ENCODE results near the gene TEC. TPM values are rescaled to one million over a fixed set of nuclear protein-coding genes. Genes with fewer than 3 reads are reported as not detected.
A peak's percentile ranks its signal among the peaks of the same experiment; 100 is the strongest.

The TEC gene
- total and polyA plus RNA-seq, 12 donors, result 1.4 to 8.0 (median 4.7) TPM

DNA sequence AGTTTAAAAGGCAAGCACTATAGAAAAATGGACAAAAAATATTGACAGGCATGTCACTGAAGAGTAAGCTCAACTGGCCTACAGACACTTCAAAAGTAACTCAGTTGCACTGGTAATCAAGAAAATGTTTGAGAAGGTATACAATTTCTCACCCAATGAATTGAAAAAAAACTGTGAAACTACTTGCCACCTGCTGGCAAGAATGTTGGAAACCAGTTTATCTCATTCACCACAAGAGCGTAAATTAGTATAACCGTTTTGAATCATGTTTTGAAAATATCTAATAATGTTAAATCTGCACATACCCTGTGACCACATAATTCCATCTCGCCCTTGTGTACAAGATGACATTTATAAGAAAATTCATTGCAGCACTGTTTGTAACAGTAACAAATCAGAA, 167.3 kb downstream of the TEC start:
- Histone ChIP-seq H3K27ac (no peak overlapping the region), H3K36me3 (replicated peaks in 1 of 2) (no peaks in the 10 kb centered on the region), H3K27me3 (no peaks in the 10 kb centered on the region), H3K4me1 (replicated peaks in 1 of 2) (no peaks in the 10 kb centered on the region), H3K9me3 (replicated peaks in 1 of 3) (no peaks in the 10 kb centered on the region), H3K4me3 (no peak overlapping the region)
- intact Hi-C loops (cut with DNase I), result no loop called here
- no peak for DNase-seq
- 87 to 91% (median 90%) methylated on average over 3 of the region's 3 CpGs for WGBS, 4 donors
- TF ChIP-seq, protein P1, sequence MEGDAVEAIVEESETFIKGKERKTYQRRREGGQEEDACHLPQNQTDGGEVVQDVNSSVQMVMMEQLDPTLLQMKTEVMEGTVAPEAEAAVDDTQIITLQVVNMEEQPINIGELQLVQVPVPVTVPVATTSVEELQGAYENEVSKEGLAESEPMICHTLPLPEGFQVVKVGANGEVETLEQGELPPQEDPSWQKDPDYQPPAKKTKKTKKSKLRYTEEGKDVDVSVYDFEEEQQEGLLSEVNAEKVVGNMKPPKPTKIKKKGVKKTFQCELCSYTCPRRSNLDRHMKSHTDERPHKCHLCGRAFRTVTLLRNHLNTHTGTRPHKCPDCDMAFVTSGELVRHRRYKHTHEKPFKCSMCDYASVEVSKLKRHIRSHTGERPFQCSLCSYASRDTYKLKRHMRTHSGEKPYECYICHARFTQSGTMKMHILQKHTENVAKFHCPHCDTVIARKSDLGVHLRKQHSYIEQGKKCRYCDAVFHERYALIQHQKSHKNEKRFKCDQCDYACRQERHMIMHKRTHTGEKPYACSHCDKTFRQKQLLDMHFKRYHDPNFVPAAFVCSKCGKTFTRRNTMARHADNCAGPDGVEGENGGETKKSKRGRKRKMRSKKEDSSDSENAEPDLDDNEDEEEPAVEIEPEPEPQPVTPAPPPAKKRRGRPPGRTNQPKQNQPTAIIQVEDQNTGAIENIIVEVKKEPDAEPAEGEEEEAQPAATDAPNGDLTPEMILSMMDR (IDR thresholded peaks at IDR 0.05), result no peak
- no peak for TF ChIP-seq POLR2A (IDR thresholded peaks at IDR 0.05)

DNA sequence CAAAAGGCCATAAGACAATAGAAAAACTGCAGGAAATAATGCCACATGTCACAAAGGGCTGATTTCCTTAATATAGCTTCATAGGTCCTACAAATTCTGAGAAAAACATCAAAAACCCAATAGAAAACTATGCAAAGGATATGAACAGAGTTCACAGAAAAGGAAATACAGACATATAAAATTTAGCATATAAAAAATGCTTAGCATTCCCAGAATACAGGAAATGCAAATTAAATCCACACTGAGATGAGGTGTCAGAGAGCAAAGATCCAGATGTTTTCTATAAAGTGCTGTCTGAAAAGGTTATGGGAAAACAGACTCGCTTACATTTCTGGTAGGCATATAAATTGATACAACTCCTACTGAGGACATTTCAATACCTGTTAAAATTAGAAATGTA, 169.4 kb downstream of the TEC start:
- Histone ChIP-seq H3K36me3 (replicated peaks in 1 of 2) (no peaks in the 10 kb centered on the region), H3K4me1 (replicated peaks in 1 of 2) (no peaks in the 10 kb centered on the region), H3K9me3 (replicated peaks in 1 of 3) (no peaks in the 10 kb centered on the region), H3K4me3 (no peak overlapping the region), H3K27me3 (no peaks in the 10 kb centered on the region), H3K27ac (no peak overlapping the region)
- no peak for DNase-seq
- WGBS, 4 donors, result 65 to 82% (median 77%) methylated on average over 1 of the region's 1 CpG
- intact Hi-C loops (cut with DNase I), result no loop called here
- no peak for TF ChIP-seq POLR2A (IDR thresholded peaks at IDR 0.05)
- TF ChIP-seq, protein P1 (IDR thresholded peaks at IDR 0.05), result no peak

DNA sequence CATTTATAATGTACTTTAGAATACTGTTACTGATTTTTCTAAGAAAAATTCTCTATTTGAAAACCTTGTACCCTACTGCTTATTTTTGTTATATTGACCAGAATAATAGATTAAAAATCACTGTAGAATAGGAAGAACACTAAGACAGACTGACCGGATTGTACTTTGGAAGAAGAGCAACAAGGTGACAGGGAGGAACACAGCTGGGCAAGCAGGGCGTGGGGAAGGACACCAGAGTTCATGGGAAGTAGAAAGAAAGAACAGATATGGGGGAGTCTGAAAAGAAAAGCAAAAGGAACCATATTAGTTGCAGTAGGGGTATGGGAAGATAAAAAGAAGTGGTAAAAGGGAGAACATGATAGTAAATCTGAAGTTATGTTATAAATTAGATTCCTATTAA, 174.2 kb downstream of the TEC start:
- no peaks in the 10 kb centered on the region for H3K4me1 ChIP-seq (replicated peaks in 1 of 2)
- intact Hi-C loops (cut with DNase I), result no loop called here
- DNase-seq, result no peak
- H3K36me3 ChIP-seq (replicated peaks in 1 of 2), result no peaks in the 10 kb centered on the region
- WGBS, 4 donors, result 77 to 86% (median 83%) methylated on average over 2 of the region's 2 CpGs
- H3K9me3 ChIP-seq (replicated peaks in 1 of 3), result no peaks in the 10 kb centered on the region
- H3K27me3 ChIP-seq, result no peaks in the 10 kb centered on the region
- H3K4me3 ChIP-seq, result no peak overlapping the region
- TF ChIP-seq POLR2A (IDR thresholded peaks at IDR 0.05), result no peak
- TF ChIP-seq, protein P1 (IDR thresholded peaks at IDR 0.05), result no peak
- no peak overlapping the region for H3K27ac ChIP-seq

DNA sequence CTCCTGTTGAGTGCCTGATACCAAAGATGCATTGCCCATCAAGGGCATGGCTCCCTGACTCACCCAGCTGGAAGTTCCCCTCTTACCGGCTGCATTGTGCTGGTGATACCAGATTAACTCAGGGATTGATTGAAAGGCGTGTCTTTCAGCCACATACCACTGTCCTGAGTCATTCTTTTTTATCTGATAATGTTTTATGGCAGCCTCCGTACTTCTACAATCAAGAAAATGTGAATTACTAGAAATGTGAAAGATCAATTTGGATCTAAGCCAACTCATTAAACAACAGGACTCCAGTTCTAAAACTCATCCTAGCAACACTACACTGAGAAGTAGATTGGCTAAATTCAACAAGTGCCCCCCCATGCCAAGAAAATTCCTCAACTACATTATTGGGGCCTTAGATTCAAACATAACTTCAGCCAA, 175.6 kb downstream of the TEC start:
- no peak overlapping the region for H3K27ac ChIP-seq
- H3K4me3 ChIP-seq, result no peak overlapping the region
- no peaks in the 10 kb centered on the region for H3K36me3 ChIP-seq (replicated peaks in 1 of 2)
- intact Hi-C loops (cut with DNase I), result no loop called here
- no peak for TF ChIP-seq POLR2A (IDR thresholded peaks at IDR 0.05)
- TF ChIP-seq, protein P1 (IDR thresholded peaks at IDR 0.05), result no peak
- no peaks in the 10 kb centered on the region for H3K4me1 ChIP-seq (replicated peaks in 1 of 2)
- 25 to 35% (median 30%) methylated on average over 3 of the region's 3 CpGs for WGBS, 4 donors
- no peaks in the 10 kb centered on the region for H3K9me3 ChIP-seq (replicated peaks in 1 of 3)
- peak in 6 of 7 donors; percentile 44 to 70 (median 58) for DNase-seq
- H3K27me3 ChIP-seq, result no peaks in the 10 kb centered on the region
